Left ventricle myocardium inferior (tissue), 1 donor: ENCODE data around the gene TMEM161B. TPM values are rescaled to one million over a fixed set of nuclear protein-coding genes. Genes with fewer than 3 reads are reported as not detected.
"Not testable (repeated sequence)": the region's sequence is repeated elsewhere in the genome, so short reads cannot be mapped to it uniquely, and the experiment has no call there.

Experiments
- DNase-seq: peaks from one replicate; pipeline ENCODE4 v3.0.0-alpha.2; 2020
- H3K27ac ChIP-seq: fragments of 200-600 bp; replicated peaks from 2 replicates; pipeline ENCODE4 v1.8.0; 2021
- H3K27me3 ChIP-seq: fragments of 200-600 bp; 2 replicates; pipeline ENCODE4 v1.8.0; 2021; ENCODE audit warnings: low read depth
- H3K36me3 ChIP-seq: fragments of 200-600 bp; 2 replicates; pipeline ENCODE4 v1.8.0; 2021
- H3K4me1 ChIP-seq: fragments of 200-600 bp; 2 replicates; pipeline ENCODE4 v1.8.0; 2021
- H3K4me3 ChIP-seq: fragments of 200-600 bp; 2 replicates; pipeline ENCODE4 v1.8.0; 2021; ENCODE audit warnings: mild to moderate bottlenecking, moderate library complexity
- H3K9me3 ChIP-seq: fragments of 200-600 bp; replicated peaks from 2 replicates; pipeline ENCODE4 v1.8.0; 2021
- CTCF ChIP-seq: fragments of 200-600 bp; IDR thresholded peaks from 2 replicates; pipeline ENCODE4 v1.8.0; 2021; ENCODE audit warnings: antibody characterized with exemption, mild to moderate bottlenecking, borderline replicate concordance
- intact Hi-C: fragments of 100-400 bp; cut with micrococcal nuclease; formaldehyde crosslinking; loops from one replicate; pipeline ENCODE4 v1.11.0; 2022
- total RNA-seq: library from RNA; stranded (reverse); fragmentation: NEBNext Ultra II Directional; extraction: Animal tissue kit (Norgen Biotek cat#: 25700); gene quantifications from one replicate; pipeline ENCODE4 v1.2.1, GENCODE V29; 2021
- donor health status: DM: no; HTN: yes; CAD: no; lungs with severe emphysema.

The TMEM161B gene
- total RNA-seq, 1 donor from 2014 or later = 8.0 TPM

GRCh38 chr5:88276378-88276777 is 7.7 kb upstream of the TMEM161B start:
- H3K4me3 ChIP-seq = no peak overlapping the region
- H3K9me3 ChIP-seq = no peaks in the 10 kb centered on the region
- no peak for TF ChIP-seq CTCF
- DNase-seq = no peak
- intact Hi-C loops = no loop called here
- H3K27ac ChIP-seq = no peak overlapping the region
- peaks cover 45% of the 10 kb centered on the region for H3K36me3 ChIP-seq
- H3K27me3 ChIP-seq = no peaks in the 10 kb centered on the region
- H3K4me1 ChIP-seq = peaks cover 3% of the 10 kb centered on the region

- Histone ChIP-seq H3K4me3 (no peak overlapping the region), H3K9me3 (no peaks in the 10 kb centered on the region), H3K27ac (no peak overlapping the region), H3K27me3 (no peaks in the 10 kb centered on the region), H3K4me1 (peaks cover 11% of the 10 kb centered on the region), H3K36me3 (peaks cover 53% of the 10 kb centered on the region)
- TF ChIP-seq CTCF = no peak
- intact Hi-C loops = no loop called here
- no peak for DNase-seq
Observed at GRCh38 chr5:88275581-88275980, 6.9 kb upstream of the TMEM161B start.

- Histone ChIP-seq H3K36me3 (peaks cover 33% of the 10 kb centered on the region), H3K4me1 (peaks cover 56% of the 10 kb centered on the region), H3K9me3 (no peaks in the 10 kb centered on the region), H3K27ac (peak overlapping the region; percentile 71), H3K4me3 (peak overlapping the region; percentile 75), H3K27me3 (no peaks in the 10 kb centered on the region)
- TF ChIP-seq CTCF = no peak
- intact Hi-C loops = no loop called here
- no peak for DNase-seq
Observed at GRCh38 chr5:88269222-88269771, 652 bp upstream of the TMEM161B start.

- H3K9me3 ChIP-seq, intact Hi-C loops, H3K36me3 ChIP-seq, H3K4me3 ChIP-seq, DNase-seq, H3K27me3 ChIP-seq, H3K27ac ChIP-seq: not testable (repeated sequence)
- H3K4me1 ChIP-seq = peaks cover 43% of the 10 kb centered on the region
Observed at GRCh38 chr5:88264565-88264964, 4.1 kb downstream of the TMEM161B start.

- H3K4me1 ChIP-seq = peaks cover 40% of the 10 kb centered on the region
- intact Hi-C loops = no loop called here
- DNase-seq = no peak
- H3K27me3 ChIP-seq = no peaks in the 10 kb centered on the region
- H3K9me3 ChIP-seq = no peaks in the 10 kb centered on the region
- H3K36me3 ChIP-seq = no peaks in the 10 kb centered on the region
- H3K4me3 ChIP-seq = no peak overlapping the region
- H3K27ac ChIP-seq = no peak overlapping the region
- no peak for TF ChIP-seq CTCF
Observed at GRCh38 chr5:88263349-88263748, 5.3 kb downstream of the TMEM161B start.

- no peaks in the 10 kb centered on the region for H3K9me3 ChIP-seq
- H3K27me3 ChIP-seq = no peaks in the 10 kb centered on the region
- TF ChIP-seq CTCF = no peak
- H3K27ac ChIP-seq = no peak overlapping the region
- no peaks in the 10 kb centered on the region for H3K36me3 ChIP-seq
- no peak for DNase-seq
- H3K4me1 ChIP-seq = peaks cover 32% of the 10 kb centered on the region
- no peak overlapping the region for H3K4me3 ChIP-seq
- intact Hi-C loops = no loop called here
Observed at GRCh38 chr5:88262116-88262515, 6.5 kb downstream of the TMEM161B start.
